CD14-positive monocyte (primary cell): ENCODE results near the gene CPA4. TPM values are rescaled to one million over a fixed set of nuclear protein-coding genes. Genes with fewer than 3 reads are reported as not detected.

Experiments
- DNase-seq, 3 donors: peaks; one replicate each; pipeline ENCODE4 v3.0.0-alpha.2; 2011 to 2022
- H2AFZ ChIP-seq: 2 replicates; pipeline ENCODE4 v1.6.0; 2012; ENCODE audit warnings: mild to moderate bottlenecking, low read depth, low read length, inconsistent platforms; ENCODE audit not compliant: insufficient read depth, poor library complexity, severe bottlenecking
- H3K27ac ChIP-seq, 2 donors: 1 replicate in 1 of 2; 2 replicates in 1 of 2; pipeline ENCODE4 v1.5.1; 2012 to 2013; ENCODE audit warnings: low read length in 2 of 2, control low read depth in 1 of 2, inconsistent platforms in 1 of 2, low read depth in 1 of 2, mild to moderate bottlenecking in 1 of 2
- H3K27me3 ChIP-seq, 2 donors: one replicate each; pipeline versions ENCODE4 v1.6.0 to v1.6.1; 2011 to 2013; ENCODE audit warnings: low read length in 2 of 2; ENCODE audit not compliant: control insufficient read depth in 2 of 2, insufficient read depth in 2 of 2
- H3K36me3 ChIP-seq, 2 donors: replicated peaks in 1 of 2; 1 replicate in 1 of 2; 2 replicates in 1 of 2; pipeline versions ENCODE4 v1.5.1 to v1.6.1; 2012 to 2013; ENCODE audit warnings: low read length in 2 of 2, control low read depth in 1 of 2, inconsistent platforms in 1 of 2, mild to moderate bottlenecking in 1 of 2; ENCODE audit not compliant: insufficient read depth in 2 of 2, control insufficient read depth in 1 of 2
- H3K4me1 ChIP-seq, 2 donors: 1 replicate in 1 of 2; 2 replicates in 1 of 2; pipeline versions ENCODE4 v1.5.1 to v1.6.1; 2012 to 2013; ENCODE audit warnings: low read length in 2 of 2, control low read depth in 1 of 2, inconsistent platforms in 1 of 2, mild to moderate bottlenecking in 1 of 2, moderate library complexity in 1 of 2; ENCODE audit not compliant: insufficient read depth in 2 of 2, control insufficient read depth in 1 of 2
- H3K4me2 ChIP-seq: replicated peaks from 2 replicates; pipeline ENCODE3; 2012; ENCODE audit warnings: low read length, moderate library complexity, mild to moderate bottlenecking; ENCODE audit not compliant: poor library complexity, severe bottlenecking; ENCODE audit errors: extremely low read depth
- H3K4me3 ChIP-seq, 3 experiments: fragments of 200-600 bp in 1 of 3; sonication (generic) in 1 of 3; replicated peaks in 1 of 3; 1 replicate in 2 of 3; 2 replicates in 1 of 3; pipeline ENCODE4 v1.5.1; 2011 to 2013; ENCODE audit warnings: low read length in 3 of 3, mild to moderate bottlenecking in 3 of 3, control low read depth in 2 of 3, low read depth in 2 of 3, inconsistent platforms in 1 of 3, moderate library complexity in 1 of 3
- H3K79me2 ChIP-seq: 2 replicates; pipeline ENCODE4 v1.6.0; 2012; ENCODE audit warnings: mild to moderate bottlenecking, control low read depth, inconsistent platforms, low read length, moderate library complexity; ENCODE audit not compliant: insufficient read depth
- H3K9ac ChIP-seq: 2 replicates; pipeline ENCODE4 v1.6.0; 2017; ENCODE audit warnings: low read length, mild to moderate bottlenecking; ENCODE audit not compliant: insufficient read depth, poor library complexity, severe bottlenecking
- H3K9me3 ChIP-seq, 2 donors: replicated peaks in 1 of 2; 1 replicate in 1 of 2; 2 replicates in 1 of 2; pipeline versions ENCODE4 v1.5.1 to v1.6.1; 2012 to 2013; ENCODE audit warnings: low read length in 2 of 2, control low read depth in 1 of 2; ENCODE audit not compliant: control insufficient read depth in 1 of 2, insufficient read depth in 1 of 2
- H4K20me1 ChIP-seq: 2 replicates; pipeline ENCODE4 v1.6.0; 2012; ENCODE audit warnings: mild to moderate bottlenecking, low read length, control low read depth, moderate library complexity; ENCODE audit not compliant: insufficient read depth
- H3K27ac Mint-ChIP-seq, 7 donors: one replicate each; pipeline ENCODE4 v1.8.0; 2020; ENCODE audit warnings: mild to moderate bottlenecking in 7 of 7, mixed read lengths in 7 of 7, moderate library complexity in 6 of 7, inconsistent platforms in 2 of 7
- H3K27me3 Mint-ChIP-seq, 3 donors: one replicate each; pipeline ENCODE4 v1.8.0; 2021 to 2022; ENCODE audit warnings: low read depth in 3 of 3, mild to moderate bottlenecking in 3 of 3, mixed read lengths in 3 of 3, moderate library complexity in 3 of 3, inconsistent platforms in 1 of 3
- H3K36me3 Mint-ChIP-seq, 2 donors: one replicate each; pipeline ENCODE4 v1.8.0; 2020; ENCODE audit warnings: mixed read lengths in 2 of 2, inconsistent platforms in 1 of 2, mild to moderate bottlenecking in 1 of 2
- H3K4me1 Mint-ChIP-seq: one replicate; pipeline ENCODE4 v1.8.0; 2020; ENCODE audit warnings: mild to moderate bottlenecking, mixed read lengths
- H3K4me3 Mint-ChIP-seq, 2 donors: one replicate each; pipeline ENCODE4 v1.8.0; 2020; ENCODE audit warnings: mild to moderate bottlenecking in 2 of 2, mixed read lengths in 2 of 2, moderate library complexity in 1 of 2
- H3K9me3 Mint-ChIP-seq, 7 donors: one replicate each; pipeline ENCODE4 v1.8.0; 2020 to 2022; ENCODE audit warnings: mixed read lengths in 7 of 7, mild to moderate bottlenecking in 6 of 7, moderate library complexity in 6 of 7, inconsistent platforms in 2 of 7
- CTCF ChIP-seq: fragments of 200-600 bp; IDR thresholded peaks from one replicate; pipeline ENCODE4 v1.8.0; 2022; ENCODE audit warnings: antibody characterized with exemption, mild to moderate bottlenecking
- WGBS: methylation state at CpG from one replicate; pipeline ENCODE4 v1.1.5; 2013; ENCODE audit warnings: missing lambda C conversion rate; ENCODE audit not compliant: insufficient coverage; 5-methylcytosine and 5-hydroxymethylcytosine counted together
- intact Hi-C, 2 donors: fragments of 100-400 bp; cut with micrococcal nuclease; formaldehyde crosslinking; loops; one replicate each; pipeline versions ENCODE4 v1.15.0 to v1.15.1; 2023
- polyA plus RNA-seq, 3 donors: library from polyadenylated mRNA; depleted of rRNA in 1 of 3; unstranded in 2 of 3; stranded (reverse) in 1 of 3; fragments of 300-500 nt in 2 of 3; fragments of >200 nt in 1 of 3; fragmentation: Illumina TruSeq in 2 of 3; gene quantifications; 1 replicate in 2 of 3; 2 replicates in 1 of 3; pipeline ENCODE4 v1.2.3, GENCODE V29; 2012 to 2021

Gene CPA4
- polyA plus RNA-seq, 3 donors = not detected

- no peaks in the 10 kb centered on the region for H3K36me3 Mint-ChIP-seq
- intact Hi-C loops = no loop called here
- no peak overlapping the region for H3K4me2 ChIP-seq
- H3K36me3 ChIP-seq = no peaks in the 10 kb centered on the region
- peaks cover under 1 to 4% of the 10 kb centered on the region in 2 donors for H3K9me3 ChIP-seq
- H3K9ac ChIP-seq = no peak overlapping the region
- H3K27me3 ChIP-seq = no peaks in the 10 kb centered on the region
- peaks cover 12% of the 10 kb centered on the region for H3K4me1 Mint-ChIP-seq
- H3K4me3 ChIP-seq = no peak overlapping the region
- peaks cover 9 to 12% of the 10 kb centered on the region in 2 donors for H3K4me1 ChIP-seq
- no peaks in the 10 kb centered on the region for H4K20me1 ChIP-seq
- TF ChIP-seq CTCF = no peak
- H2AFZ ChIP-seq = no peak overlapping the region
- WGBS = 97% methylated on average over 9 of the region's 15 CpGs
- no peak overlapping the region for H3K4me3 Mint-ChIP-seq
- peaks cover 2 to 4% (median 3%) of the 10 kb centered on the region in 3 donors for H3K27me3 Mint-ChIP-seq
- H3K9me3 Mint-ChIP-seq = peaks cover 0 to 8% (median 3%) of the 10 kb centered on the region in 7 donors
- H3K79me2 ChIP-seq = no peaks in the 10 kb centered on the region
- no peak overlapping the region for H3K27ac Mint-ChIP-seq
- H3K27ac ChIP-seq = no peak overlapping the region
- DNase-seq = no peak
These were observed 72.8 kb downstream of the CPA4 start for GRCh38 chr7:130365511-130366441.

GRCh38 chr7:130366564-130366963, 73.6 kb downstream of the CPA4 start:
- Mint-ChIP-seq H3K9me3 (peaks cover 0 to 4% (median 0%) of the 10 kb centered on the region in 7 donors), H3K36me3 (no peaks in the 10 kb centered on the region), H3K27me3 (peaks cover 2 to 4% (median 3%) of the 10 kb centered on the region in 3 donors), H3K4me1 (peaks cover 12% of the 10 kb centered on the region), H3K4me3 (no peak overlapping the region), H3K27ac (no peak overlapping the region)
- Histone ChIP-seq H3K27me3 (no peaks in the 10 kb centered on the region), H3K4me3 (no peak overlapping the region), H3K36me3 (no peaks in the 10 kb centered on the region), H3K9me3 (no peaks in the 10 kb centered on the region), H4K20me1 (no peaks in the 10 kb centered on the region), H3K9ac (no peak overlapping the region), H3K4me2 (no peak overlapping the region), H2AFZ (no peak overlapping the region), H3K79me2 (no peaks in the 10 kb centered on the region), H3K4me1 (peaks cover 9 to 12% of the 10 kb centered on the region in 2 donors), H3K27ac (no peak overlapping the region)
- DNase-seq = no peak
- no peak for TF ChIP-seq CTCF
- 91% methylated on average over 4 of the region's 6 CpGs for WGBS
- intact Hi-C loops = no loop called here
